Measurements from ENCODE around the gene ALG3. TPM values are rescaled to one million over a fixed set of nuclear protein-coding genes. Genes with fewer than 3 reads are reported as not detected.
A peak's percentile ranks its signal among the peaks of the same experiment; 100 is the strongest.
"Not testable (repeated sequence)": the region's sequence is repeated elsewhere in the genome, so short reads cannot be mapped to it uniquely, and the experiment has no call there.

Gene ALG3
- 28.9 TPM for total RNA-seq

DNA sequence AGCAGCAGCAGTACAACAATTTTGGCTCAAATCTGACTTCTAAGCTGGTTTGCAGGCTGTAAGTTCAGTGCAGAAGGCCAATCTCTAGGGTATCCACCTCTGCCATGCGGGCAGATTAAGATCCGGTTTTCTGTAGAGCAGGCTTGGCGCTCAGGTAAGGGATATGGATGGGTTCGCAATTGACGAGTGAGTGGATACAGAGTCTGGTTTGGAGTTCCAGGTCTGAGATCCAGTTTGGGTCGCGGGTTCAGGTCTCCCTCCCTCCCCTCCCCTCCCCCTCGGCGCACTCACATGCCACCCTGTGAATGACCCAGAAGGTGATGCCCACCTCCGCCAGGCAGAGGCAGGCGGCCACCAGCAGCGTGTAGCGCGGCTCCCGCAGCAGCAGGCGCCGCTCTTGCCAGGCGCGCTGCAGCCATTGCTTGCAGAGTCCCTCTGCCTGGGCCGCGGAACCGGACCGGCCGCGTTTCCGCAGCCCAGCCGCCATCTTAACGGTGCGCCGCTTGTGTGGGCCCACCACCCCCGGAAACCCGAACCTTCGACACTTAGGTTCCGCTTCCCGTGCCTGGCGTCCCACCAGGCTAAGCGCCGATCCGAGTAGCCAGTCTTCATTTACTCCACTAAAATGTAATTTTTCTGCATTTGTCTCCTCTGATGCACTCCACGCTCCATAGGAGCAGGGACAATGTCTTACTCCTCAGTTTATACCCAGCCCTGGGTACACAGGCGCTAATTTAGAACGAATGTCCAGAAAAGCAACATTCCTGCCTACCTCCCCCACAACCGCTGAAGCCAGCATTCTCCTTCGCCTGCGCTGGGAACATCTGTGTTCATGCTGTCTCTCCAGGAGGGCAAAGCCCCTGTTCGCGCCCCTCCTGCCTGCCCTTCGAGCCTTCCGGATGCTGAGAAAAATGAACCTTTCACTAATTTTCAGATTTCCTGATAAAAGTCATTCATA is at the start of gene ALG3:
Gene ALG3, minus strand, starts transcription at position 509 of the 958 bp plus-strand sequence. Its CDS starts 22 bp downstream, at position 487.
- peak; percentile 85 for ATAC-seq

DNA sequence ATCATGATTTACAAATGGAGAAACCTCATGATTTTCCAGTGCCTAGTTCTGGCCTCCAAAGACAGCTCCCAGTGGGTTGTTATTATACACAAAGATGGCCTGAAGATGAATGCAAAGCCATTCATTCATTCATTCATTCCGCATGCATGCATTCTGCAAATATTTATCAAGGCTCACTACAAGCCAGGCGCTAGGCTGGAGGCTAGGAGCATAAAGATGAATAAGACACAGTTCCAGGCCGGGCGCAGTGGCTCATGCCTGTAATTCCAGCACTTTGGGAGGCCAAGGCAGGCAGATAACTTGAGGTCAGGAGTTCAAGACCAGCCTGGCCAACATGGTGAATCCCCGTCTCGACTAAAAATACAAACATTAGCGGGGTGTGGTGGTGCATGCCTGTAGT is 47.9 kb upstream of the ALG3 start:
- no peak for ATAC-seq

DNA sequence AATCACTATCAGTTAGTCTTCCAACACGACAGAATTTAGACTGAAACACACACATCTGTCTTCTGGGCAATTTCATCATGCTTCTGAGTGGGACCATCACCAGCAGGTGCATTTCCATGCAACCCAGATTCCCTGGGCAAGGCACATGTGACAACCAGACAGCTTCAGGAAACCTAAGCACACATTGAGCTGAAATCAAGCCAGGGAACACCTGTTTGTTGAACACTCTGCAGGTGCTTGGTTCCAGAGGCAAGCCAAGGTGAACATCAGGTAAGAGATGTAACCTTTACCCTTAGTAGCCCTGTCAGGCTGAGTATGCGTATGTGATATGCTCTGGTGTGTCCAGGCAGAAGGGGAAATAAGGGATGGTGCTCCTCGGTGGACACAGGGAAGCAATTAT is 47.0 kb upstream of the ALG3 start:
- no peak for ATAC-seq

DNA sequence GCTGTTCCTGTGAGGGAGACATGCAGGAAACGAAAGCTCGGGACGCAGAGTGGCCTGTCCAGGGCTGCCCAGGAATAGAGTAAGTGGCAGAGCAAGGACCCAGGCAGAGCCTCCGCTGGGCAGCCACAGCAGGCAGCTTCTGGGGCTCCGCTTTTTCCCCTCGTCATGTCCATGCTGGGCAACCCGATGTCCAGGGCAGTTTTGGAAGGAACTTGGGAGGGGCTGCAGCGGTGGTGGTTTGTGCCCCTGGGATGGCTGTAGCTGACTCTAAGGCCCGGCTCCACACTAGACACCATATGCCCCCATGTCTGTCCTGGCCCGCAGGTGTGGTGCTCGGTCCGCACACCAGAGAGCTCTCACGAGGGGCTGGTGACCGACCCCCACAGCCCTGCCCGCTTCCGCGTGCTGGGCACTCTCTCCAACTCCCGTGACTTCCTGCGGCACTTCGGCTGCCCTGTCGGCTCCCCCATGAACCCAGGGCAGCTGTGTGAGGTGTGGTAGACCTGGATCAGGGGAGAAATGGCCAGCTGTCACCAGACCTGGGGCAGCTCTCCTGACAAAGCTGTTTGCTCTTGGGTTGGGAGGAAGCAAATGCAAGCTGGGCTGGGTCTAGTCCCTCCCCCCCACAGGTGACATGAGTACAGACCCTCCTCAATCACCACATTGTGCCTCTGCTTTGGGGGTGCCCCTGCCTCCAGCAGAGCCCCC is 43.1 kb upstream of the ALG3 start:
- no peak for ATAC-seq

DNA sequence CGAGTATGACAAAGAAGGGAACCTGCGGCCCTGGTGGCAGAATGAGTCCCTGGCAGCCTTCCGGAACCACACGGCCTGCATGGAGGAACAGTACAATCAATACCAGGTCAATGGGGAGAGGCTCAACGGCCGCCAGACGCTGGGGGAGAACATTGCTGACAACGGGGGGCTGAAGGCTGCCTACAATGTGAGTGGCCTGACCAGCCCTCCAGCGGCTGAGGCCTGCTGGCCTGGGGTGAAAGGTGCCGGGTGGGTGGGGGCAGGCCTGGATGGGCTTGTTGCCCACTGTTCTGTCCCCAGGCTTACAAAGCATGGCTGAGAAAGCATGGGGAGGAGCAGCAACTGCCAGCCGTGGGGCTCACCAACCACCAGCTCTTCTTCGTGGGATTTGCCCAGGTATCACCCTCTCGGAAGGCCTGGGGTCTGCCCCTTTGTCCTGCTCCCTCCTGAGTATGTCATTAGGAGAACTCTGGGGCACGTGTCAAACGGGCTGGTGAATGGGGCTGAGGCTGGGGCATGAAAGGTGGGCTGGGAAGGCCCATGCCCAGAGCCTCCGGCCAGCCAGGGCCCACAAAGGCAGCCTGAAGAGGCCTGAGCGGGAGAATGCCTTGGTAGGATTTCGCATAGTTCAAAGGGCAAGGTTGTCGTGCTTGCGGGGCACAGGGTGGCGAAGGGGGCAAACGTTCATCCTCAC is 42.4 kb upstream of the ALG3 start:
- peak; percentile 4 for ATAC-seq

DNA sequence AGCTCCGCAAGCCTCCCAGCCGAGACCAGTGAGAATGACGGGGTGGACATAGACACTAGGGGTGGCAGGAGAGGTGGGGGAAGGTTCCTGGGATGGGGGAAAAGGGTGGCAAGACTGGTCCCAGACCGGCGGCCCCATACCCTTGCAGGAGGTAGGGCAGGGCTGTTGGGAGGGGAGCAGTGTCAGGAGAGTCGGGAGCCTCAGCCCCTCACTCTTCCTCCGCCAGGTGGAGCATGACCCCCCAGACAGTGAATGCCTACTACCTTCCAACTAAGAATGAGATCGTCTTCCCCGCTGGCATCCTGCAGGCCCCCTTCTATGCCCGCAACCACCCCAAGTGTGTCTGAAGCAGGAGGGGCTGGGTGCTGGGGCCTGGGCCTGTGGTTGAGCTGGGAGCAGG is 41.6 kb upstream of the ALG3 start:
- no peak for ATAC-seq

DNA sequence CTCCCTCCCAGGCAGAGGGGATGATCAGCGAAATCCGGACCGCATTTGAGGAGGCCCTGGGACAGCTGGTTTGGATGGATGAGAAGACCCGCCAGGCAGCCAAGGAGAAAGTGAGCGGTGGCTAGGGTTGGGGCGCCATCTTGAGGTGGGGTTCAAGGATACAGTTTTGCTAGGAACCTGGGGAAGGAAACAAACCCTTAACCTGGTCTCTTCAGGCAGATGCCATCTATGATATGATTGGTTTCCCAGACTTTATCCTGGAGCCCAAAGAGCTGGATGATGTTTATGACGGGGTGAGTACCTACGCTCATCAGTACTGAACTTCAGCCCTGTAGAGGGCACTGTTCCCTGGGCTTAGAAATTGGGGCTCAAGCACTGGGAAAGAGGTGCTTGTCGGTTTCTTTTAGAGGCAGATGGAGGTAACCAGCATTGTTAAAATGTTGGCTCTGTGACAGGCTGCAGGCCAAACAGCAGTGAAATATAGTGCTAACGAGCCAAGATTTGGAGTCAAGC is 40.7 kb upstream of the ALG3 start:
- ATAC-seq: peak; percentile 40

DNA sequence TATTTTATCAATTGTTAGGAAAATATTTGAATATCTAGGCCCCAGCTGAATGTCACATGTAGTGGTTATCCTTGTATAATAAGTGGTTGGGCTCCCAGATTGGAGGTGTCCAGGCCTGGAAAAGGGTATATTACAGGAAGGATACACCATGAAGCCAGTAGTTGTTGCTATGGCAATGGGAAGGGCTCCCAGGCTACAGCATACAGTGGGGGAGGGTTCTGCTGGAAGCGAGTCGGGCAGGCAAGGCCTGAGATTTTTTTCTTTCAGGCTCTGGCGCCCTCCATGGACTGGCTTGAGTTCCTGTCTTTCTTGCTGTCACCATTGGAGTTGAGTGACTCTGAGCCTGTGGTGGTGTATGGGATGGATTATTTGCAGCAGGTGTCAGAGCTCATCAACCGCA is 35.9 kb upstream of the ALG3 start:
- ATAC-seq: peak; percentile 65

DNA sequence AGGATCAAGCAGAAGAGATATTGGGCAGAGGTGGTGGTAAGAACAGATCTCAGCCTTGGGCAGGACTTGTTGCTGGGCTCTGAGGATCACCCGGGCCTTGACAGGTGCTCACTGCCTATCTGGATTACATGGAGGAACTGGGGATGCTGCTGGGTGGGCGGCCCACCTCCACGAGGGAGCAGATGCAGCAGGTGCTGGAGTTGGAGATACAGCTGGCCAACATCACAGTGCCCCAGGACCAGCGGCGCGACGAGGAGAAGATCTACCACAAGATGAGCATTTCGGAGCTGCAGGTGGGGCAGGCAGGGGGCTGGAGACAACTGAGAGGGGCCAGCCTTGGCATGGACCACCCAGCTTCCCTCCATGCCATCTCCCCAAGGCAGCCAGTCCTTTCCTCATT is 34.9 kb upstream of the ALG3 start:
- no peak for ATAC-seq

DNA sequence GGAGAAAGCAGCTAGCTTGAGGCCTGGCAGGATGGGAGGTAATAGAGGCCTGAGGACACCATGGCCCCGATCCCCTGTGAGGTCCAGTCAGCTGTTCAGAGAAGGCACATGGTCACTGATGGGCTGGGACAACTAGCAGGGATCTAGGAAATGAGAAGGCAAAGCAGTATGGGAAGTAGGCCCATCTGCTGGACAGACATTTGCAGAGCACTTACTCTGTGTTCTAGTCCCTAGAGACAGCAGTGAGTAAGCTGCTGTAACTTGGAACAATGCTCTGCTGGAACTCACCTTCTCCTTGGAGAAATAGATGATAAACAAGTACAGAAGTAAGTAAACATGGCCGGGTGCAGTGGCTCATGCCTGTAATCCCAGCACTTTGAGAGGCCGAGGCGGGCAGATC is 34.2 kb upstream of the ALG3 start:
- ATAC-seq: no peak

DNA sequence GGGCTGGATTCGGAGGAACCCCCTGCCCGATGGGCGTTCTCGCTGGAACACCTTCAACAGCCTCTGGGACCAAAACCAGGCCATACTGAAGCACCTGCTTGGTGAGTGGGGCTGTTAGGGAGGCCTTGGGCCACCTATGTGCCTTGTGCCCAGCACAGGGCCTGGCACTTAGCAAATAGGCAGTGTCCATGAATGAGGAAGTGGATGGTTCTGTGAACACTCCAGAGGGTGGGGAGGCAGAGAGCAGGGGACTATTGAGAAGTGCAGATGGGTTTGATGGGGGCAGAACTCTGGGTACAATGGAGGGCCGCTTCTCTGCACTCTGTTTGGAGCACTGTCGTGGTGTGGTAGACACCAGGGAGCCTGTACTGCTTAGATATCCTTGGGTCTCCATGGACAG is 28.6 kb upstream of the ALG3 start:
- no peak for ATAC-seq

DNA sequence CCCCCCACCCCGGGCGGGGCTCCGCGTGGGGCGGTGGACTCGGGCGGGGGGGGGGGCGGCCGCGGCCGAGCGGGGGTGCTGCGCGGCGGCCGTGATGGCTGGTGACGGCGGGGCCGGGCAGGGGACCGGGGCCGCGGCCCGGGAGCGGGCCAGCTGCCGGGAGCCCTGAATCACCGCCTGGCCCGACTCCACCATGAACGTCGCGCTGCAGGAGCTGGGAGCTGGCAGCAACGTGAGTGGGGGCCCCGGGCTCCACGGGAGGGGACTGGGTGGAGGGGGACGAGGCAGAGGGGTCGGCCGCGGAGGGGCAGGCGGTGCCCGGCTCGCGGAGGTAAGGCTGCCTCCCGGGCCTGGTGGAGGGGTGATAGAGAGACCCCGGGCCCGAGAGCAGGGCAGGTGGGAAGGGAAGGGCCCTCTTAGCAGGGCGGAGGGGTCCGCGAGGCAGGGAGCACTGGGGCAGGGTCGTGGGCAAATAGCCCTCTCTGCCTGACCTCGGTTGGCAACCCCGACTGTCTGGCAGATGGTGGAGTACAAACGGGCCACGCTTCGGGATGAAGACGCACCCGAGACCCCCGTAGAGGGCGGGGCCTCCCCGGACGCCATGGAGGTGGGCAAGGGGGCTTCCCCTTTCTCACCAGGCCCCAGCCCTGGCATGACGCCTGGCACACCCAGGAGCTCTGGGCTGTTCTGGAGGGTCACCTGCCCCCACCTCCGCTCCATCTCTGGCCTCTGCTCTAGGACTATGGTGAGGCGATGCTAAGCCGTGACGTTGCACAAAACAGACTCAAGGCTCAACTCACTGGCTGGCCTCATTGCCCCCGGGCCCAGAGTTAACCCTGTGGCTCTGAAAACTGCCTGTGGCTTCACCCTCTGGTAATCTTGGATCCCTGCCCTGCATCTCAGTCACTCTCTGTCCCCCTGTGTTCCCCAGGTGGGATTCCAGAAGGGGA is 27.5 kb upstream of the ALG3 start, which contains the start of gene ECE2:
Gene ECE2, plus strand, starts transcription at position 62 of the 950 bp plus-strand sequence. Its CDS starts 132 bp downstream, at position 194.
- ATAC-seq: peak; percentile 23

DNA sequence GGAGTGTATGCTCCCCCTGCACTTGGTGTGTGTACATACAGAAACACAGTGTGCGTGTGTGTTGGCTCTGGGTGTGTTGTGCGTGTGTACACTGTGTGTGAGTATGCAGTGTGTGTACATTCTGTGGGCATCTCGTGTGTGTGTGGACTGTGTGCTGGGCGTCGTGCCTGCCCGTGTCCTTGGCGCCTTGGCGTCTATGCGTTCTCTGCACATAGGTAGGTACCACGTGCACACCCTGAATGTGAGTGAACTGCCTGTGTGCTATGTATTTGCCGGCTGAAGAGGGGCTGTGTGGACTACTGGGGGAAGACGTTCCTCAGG is 26.6 kb upstream of the ALG3 start:
- no peak for ATAC-seq

DNA sequence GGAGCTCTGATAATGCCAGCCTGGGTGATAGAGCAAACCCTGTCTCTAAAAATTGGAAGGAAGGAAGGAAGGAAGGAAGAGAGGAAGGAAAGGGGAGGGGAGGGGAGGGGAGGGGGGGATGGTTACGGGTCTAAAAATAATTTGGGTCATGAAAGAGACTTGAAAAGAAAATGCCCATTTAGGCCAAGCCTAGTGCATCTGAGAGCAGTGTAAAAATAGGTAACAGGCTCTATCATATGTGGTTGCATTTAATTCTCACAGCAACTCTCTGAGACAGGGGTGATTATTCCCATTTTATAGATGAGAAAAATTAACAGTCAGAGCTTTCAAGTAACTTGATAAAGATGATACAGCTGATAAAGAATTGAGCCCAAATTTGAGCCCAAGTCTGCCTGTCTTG is 23.5 kb upstream of the ALG3 start:
- ATAC-seq: no peak

DNA sequence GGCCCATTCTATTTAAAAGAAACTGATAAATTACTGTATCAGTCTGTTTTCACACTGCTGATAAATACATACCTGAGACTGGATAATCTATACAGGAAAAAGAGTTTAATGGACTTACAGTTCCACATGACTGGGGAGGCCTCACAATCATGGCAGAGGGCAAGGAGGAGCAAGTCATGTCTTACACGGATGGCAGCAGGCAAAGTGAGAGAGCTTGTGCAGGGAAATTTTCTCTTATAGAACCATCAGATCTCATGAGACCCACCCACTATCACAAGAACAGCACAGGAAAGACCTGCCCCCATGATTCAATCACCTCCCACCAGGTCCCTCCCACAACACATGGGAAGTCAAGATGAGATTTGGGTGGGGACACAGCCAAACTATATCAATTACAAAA is 18.5 kb upstream of the ALG3 start:
- not testable (repeated sequence) for ATAC-seq

DNA sequence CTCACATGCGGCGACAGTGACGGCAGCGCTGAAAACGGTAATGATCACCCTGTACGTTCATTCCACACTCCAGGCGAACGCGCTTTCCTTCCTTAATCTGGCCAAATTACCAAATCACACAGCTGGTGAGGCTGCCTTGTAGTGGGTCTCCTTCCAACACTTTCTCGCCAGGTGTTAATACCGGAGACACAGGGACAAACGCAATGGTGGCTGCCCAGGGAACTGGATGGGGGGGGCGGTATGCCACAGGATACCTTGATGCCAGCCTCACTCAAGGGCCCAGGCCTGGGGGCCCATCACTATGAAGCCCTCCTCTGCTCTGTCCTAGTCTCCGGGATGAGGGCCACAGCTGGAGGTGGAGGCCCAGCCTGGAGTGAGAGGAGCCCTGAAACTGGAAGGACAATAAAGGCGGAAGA is 14.0 kb upstream of the ALG3 start:
- no peak for ATAC-seq

DNA sequence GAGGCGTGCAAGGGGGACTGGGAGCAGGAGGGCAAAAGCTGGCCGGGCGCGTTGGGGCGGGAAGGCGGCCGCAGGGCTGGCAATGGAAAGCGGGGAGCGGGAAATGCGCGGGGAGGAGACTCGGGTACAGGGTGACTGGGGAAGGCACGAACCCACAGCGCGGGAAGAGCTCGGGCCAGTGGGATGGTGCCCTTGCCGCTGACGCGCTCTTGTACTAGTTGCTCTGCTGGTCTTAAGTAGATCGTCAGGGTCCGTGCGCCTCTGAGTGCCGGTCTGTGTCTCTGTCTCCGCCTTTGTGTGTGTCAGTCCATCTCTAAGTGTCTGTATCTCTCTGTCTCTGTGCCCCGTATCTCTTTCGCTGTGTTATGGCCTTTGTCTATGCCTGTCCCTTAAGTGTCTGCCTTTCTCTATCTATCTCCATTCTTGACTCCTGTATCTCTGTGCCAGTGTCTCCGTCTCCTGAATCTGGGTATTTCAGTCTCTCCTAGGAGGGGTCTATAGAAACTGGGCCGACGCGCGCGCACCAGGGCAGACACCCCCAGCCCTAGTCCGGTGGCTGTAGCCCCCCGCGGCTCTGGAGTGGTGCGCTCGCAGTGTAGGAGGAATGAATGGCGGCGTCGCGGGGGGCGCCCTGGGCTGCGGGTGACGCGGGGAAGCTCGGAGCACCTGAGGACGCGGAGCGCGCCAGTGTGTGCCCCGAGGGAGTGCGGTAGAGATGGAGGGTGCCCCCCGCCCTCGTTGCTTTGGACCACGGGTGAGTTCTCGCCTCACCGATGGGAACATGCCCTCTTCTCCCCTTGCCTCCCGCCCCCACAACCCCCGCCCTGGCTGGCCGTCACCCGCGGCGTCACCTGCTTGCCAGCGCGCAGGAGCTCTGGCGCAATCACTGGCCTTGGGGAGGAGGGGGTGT is 13.3 kb upstream of the ALG3 start:
- ATAC-seq: peak; percentile 9

DNA sequence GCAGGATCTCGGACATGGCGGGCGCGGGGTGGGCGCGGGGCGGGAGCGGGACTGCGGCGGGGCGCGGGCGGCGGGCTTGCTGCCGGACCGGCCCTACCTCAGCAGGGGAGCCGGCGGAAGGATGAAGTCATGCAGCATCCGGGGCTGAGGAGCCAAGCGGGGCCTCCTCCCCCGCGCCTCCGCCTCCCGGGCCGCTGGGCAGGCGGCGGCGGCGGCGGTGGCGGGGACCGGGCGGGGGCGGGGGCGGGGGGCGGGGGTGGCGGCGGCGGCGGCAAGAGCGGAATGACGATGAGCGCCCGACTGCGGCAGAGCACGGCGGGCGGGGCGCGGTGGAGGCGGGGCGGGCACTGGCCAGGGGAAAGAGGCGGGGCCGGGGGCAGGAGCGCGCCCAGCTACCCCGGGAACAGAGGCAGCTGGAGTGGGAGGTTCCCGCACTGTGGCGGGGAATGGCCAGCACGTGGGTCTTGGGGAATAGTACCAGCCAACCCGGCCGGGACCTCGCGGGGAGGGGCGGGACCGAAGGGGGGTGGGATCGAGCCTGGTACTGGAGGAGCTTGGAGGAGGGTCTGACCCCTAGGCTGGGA is 12.6 kb upstream of the ALG3 start, which contains the start of gene CAMK2N2:
Gene CAMK2N2, minus strand, starts transcription at position 284 of the 584 bp plus-strand sequence. Its CDS starts 268 bp downstream, at position 16.
- peak; percentile 52 for ATAC-seq

DNA sequence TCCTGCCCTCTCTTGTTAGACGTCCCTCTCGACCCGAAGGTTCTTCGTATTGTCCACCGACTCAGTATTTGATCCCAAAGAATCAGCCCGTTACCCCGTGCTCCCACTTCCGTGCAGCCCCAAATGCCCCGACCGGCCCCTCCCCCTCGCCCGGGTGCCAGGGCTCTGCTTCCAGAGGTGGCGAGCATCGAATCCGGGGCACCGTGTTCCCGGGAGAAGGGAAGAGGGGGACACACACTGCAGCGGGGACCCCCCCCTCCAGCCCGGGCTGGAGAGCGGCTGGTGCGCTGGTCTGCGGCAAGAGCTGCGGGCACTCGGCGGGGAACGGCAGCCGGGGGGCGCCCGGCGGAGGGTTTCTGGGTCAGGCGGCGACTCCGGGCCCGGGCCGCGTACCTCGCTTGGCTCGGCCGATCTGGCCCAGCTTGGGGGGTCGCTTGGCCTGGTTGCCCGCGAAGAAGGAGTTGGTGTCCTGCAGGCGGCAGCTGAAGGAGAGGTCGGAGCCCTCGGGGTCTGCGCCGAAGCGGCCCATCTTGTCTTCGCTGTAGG is 12.0 kb upstream of the ALG3 start:
- no peak for ATAC-seq
